Measurements from ENCODE around the gene AFG1L. TPM values are rescaled to one million over a fixed set of nuclear protein-coding genes. Genes with fewer than 3 reads are reported as not detected.
"Not testable (repeated sequence)": the region's sequence is repeated elsewhere in the genome, so short reads cannot be mapped to it uniquely, and the experiment has no call there.

Gene AFG1L
- total RNA-seq, 2 donors from 2014 or later, result 4.6 to 5.0 TPM

- not testable (repeated sequence) for DNase-seq (ENCODE audit: low spot score); H3K27me3 Mint-ChIP-seq; H3K36me3 Mint-ChIP-seq; H3K4me3 Mint-ChIP-seq; ATAC-seq; H3K27ac Mint-ChIP-seq; H3K9me3 Mint-ChIP-seq
- peaks cover 8 to 17% of the 10 kb centered on the region in 2 donors for H3K4me1 Mint-ChIP-seq (ENCODE audit: low read depth in 2 of 2)
Observed at GRCh38 chr6:108449717-108450116, 154.9 kb downstream of the AFG1L start.

- Mint-ChIP-seq H3K36me3 (no peaks in the 10 kb centered on the region), H3K27ac (no peak overlapping the region), H3K27me3 (no peaks in the 10 kb centered on the region), H3K4me3 (no peak overlapping the region), H3K4me1 (ENCODE audit: low read depth in 2 of 2) (peaks cover 8% of the 10 kb centered on the region in 2 donors), H3K9me3 (no peaks in the 10 kb centered on the region)
- ATAC-seq (no peak), DNase-seq (ENCODE audit: low spot score) (no peak)
Observed at GRCh38 chr6:108451816-108452215, 157.0 kb downstream of the AFG1L start.

- Mint-ChIP-seq H3K4me3 (no peak overlapping the region), H3K27ac (no peak overlapping the region), H3K9me3 (no peaks in the 10 kb centered on the region), H3K36me3 (no peaks in the 10 kb centered on the region), H3K4me1 (ENCODE audit: low read depth in 2 of 2) (peaks cover 8% of the 10 kb centered on the region in 2 donors), H3K27me3 (peaks cover 0 to 3% of the 10 kb centered on the region in 2 donors)
- DNase-seq (ENCODE audit: low spot score), result no peak
- ATAC-seq, result no peak
Observed at GRCh38 chr6:108452711-108453195, 157.9 kb downstream of the AFG1L start.

DNA sequence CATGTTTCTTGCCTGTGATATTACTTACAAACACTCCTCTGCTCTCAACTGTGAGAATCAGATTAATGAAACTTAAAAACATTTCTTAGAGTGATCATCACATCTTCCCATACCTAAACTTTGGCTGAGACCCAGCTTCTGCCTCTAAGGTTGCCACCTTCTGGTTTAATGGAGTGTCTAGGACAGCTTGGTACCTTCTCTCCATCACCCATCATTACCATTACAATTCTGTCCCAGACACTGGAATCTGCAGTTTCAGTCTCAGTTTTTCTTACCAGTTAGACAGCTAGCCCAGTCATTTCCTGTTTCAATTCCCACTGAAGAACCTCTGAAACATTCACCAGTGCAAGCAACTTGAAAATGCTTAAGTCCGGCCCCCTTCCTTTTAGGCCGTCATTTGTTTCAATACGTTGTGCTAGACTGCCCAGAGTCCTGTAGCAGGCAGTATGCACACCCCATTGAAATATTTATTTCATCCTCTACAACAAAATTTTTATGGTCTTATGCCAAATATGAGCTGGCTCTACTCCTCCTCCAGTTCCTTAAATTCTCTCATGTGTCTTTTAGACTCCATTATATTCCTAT lies 158.8 kb downstream of the AFG1L start:
- no peak for DNase-seq (ENCODE audit: low spot score)
- Mint-ChIP-seq H3K4me1 (ENCODE audit: low read depth in 2 of 2) (peaks cover 8% of the 10 kb centered on the region in 2 donors), H3K9me3 (no peaks in the 10 kb centered on the region), H3K27ac (peak overlapping the region in 1 of 2 donors; percentile 3), H3K27me3 (peaks cover 0 to 11% of the 10 kb centered on the region in 2 donors), H3K36me3 (no peaks in the 10 kb centered on the region), H3K4me3 (no peak overlapping the region)
- ATAC-seq, result peak in 1 of 2 donors; percentile 65

- H3K4me3 Mint-ChIP-seq, result no peak overlapping the region
- no peak overlapping the region for H3K27ac Mint-ChIP-seq
- H3K36me3 Mint-ChIP-seq, result no peaks in the 10 kb centered on the region
- ATAC-seq (no peak), DNase-seq (ENCODE audit: low spot score) (no peak)
- H3K4me1 Mint-ChIP-seq (ENCODE audit: low read depth in 2 of 2), result peaks cover 8% of the 10 kb centered on the region in 2 donors
- H3K9me3 Mint-ChIP-seq, result no peaks in the 10 kb centered on the region
- H3K27me3 Mint-ChIP-seq, result peaks cover 2 to 13% of the 10 kb centered on the region in 2 donors
Observed at GRCh38 chr6:108454356-108454755, 159.5 kb downstream of the AFG1L start.

DNA sequence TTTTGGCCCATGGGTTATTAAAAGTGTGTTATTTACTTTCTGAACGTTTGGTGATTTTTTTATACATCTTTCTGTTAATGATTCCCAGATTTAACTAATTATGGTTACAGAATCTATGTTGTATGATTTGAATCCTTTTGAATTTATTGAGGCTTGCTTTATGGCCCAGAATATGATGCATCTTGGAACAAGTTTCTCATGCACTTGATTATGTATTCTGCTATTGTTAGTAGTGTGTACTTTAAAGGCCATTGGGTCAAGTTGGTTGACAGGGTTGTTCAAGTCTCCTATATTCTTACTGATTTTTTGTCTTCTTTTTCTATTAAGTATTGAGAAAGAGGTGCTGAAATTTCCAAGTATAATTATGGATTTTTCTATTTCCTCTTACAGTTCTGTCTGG lies 160.8 kb downstream of the AFG1L start:
- Mint-ChIP-seq H3K4me3 (no peak overlapping the region), H3K9me3 (no peaks in the 10 kb centered on the region), H3K36me3 (no peaks in the 10 kb centered on the region), H3K4me1 (ENCODE audit: low read depth in 2 of 2) (peaks cover 8% of the 10 kb centered on the region in 2 donors), H3K27me3 (peaks cover 2 to 13% of the 10 kb centered on the region in 2 donors), H3K27ac (no peak overlapping the region)
- DNase-seq (ENCODE audit: low spot score) (no peak), ATAC-seq (no peak)

GRCh38 chr6:108463784-108464183 lies 168.9 kb downstream of the AFG1L start:
- no peaks in the 10 kb centered on the region for H3K36me3 Mint-ChIP-seq
- H3K27ac Mint-ChIP-seq, result no peak overlapping the region
- H3K27me3 Mint-ChIP-seq, result peaks cover 1 to 2% of the 10 kb centered on the region in 2 donors
- H3K4me3 Mint-ChIP-seq, result no peak overlapping the region
- no peak for DNase-seq (ENCODE audit: low spot score)
- no peak for ATAC-seq
- H3K4me1 Mint-ChIP-seq (ENCODE audit: low read depth in 2 of 2), result no peaks in the 10 kb centered on the region
- H3K9me3 Mint-ChIP-seq, result no peaks in the 10 kb centered on the region

- Mint-ChIP-seq H3K4me3 (no peak overlapping the region), H3K36me3 (no peaks in the 10 kb centered on the region), H3K27me3 (peaks cover 0 to 3% of the 10 kb centered on the region in 2 donors), H3K27ac (no peak overlapping the region), H3K4me1 (ENCODE audit: low read depth in 2 of 2) (no peaks in the 10 kb centered on the region), H3K9me3 (no peaks in the 10 kb centered on the region)
- DNase-seq (ENCODE audit: low spot score) (no peak), ATAC-seq (no peak)
Observed at GRCh38 chr6:108464418-108465097, 169.7 kb downstream of the AFG1L start.

GRCh38 chr6:108465098-108465495 lies 170.2 kb downstream of the AFG1L start:
- Mint-ChIP-seq H3K27me3 (peaks cover 0 to 5% of the 10 kb centered on the region in 2 donors), H3K4me1 (ENCODE audit: low read depth in 2 of 2) (no peaks in the 10 kb centered on the region), H3K9me3 (no peaks in the 10 kb centered on the region), H3K4me3 (no peak overlapping the region), H3K27ac (no peak overlapping the region), H3K36me3 (no peaks in the 10 kb centered on the region)
- no peak for DNase-seq (ENCODE audit: low spot score)
- no peak for ATAC-seq

- H3K4me3 Mint-ChIP-seq, result no peak overlapping the region
- no peaks in the 10 kb centered on the region for H3K4me1 Mint-ChIP-seq (ENCODE audit: low read depth in 2 of 2)
- H3K27me3 Mint-ChIP-seq, result peaks cover 0 to 5% of the 10 kb centered on the region in 2 donors
- DNase-seq (ENCODE audit: low spot score) (no peak), ATAC-seq (no peak)
- H3K36me3 Mint-ChIP-seq, result no peaks in the 10 kb centered on the region
- no peak overlapping the region for H3K27ac Mint-ChIP-seq
- H3K9me3 Mint-ChIP-seq, result no peaks in the 10 kb centered on the region
Observed at GRCh38 chr6:108468346-108468745, 173.5 kb downstream of the AFG1L start.

GRCh38 chr6:108469316-108469715 lies 174.5 kb downstream of the AFG1L start:
- Mint-ChIP-seq H3K27me3 (peaks cover 0 to 7% of the 10 kb centered on the region in 2 donors), H3K4me1 (ENCODE audit: low read depth in 2 of 2) (peaks cover 0 to 2% of the 10 kb centered on the region in 2 donors), H3K9me3 (no peaks in the 10 kb centered on the region), H3K4me3 (no peak overlapping the region), H3K27ac (no peak overlapping the region), H3K36me3 (no peaks in the 10 kb centered on the region)
- ATAC-seq, result no peak
- DNase-seq (ENCODE audit: low spot score), result no peak

DNA sequence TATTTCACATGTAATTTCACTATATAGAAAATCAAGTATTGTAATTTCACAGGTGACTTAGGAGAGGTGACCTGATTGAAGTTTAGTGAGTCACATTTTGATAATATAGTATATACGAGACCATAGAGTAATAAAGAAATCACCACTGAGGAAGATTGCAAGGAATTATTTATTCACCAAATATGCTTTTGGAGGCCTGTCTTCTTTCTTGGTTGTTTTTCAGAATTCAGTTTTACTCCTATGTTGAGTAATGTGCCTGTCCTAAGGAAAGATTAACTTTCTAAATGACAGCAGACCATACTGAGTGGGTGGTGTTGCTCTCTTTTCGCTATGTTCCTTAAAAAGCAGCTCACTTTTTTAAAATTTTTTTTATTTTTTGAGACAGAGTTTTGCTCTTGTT lies 178.3 kb downstream of the AFG1L start:
- ATAC-seq (no peak), DNase-seq (ENCODE audit: low spot score) (no peak)
- Mint-ChIP-seq H3K36me3 (no peaks in the 10 kb centered on the region), H3K27ac (no peak overlapping the region), H3K27me3 (peaks cover 0 to 7% of the 10 kb centered on the region in 2 donors), H3K4me3 (no peak overlapping the region), H3K9me3 (no peaks in the 10 kb centered on the region), H3K4me1 (ENCODE audit: low read depth in 2 of 2) (peaks cover 0 to 2% of the 10 kb centered on the region in 2 donors)

DNA sequence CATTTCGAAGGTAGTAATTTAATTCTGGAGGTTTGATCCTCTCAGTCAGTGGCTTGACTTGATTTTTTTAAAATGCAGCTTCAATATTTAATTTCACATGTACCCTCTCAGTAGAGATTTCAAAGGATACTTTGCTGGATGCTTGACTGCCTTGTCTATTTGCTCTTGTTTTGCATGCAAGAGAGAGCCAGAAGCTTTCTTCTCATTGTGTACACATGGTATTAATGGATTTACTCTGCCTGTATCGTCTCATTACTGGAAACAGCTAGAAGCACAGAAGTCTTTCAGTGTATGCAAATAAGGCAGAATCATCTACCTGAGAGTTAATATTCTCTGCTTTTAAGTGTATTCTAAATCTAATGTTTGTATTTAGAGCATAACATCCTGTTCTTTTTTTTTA lies 181.5 kb downstream of the AFG1L start:
- Mint-ChIP-seq H3K27ac (no peak overlapping the region), H3K27me3 (peaks cover 0 to 2% of the 10 kb centered on the region in 2 donors), H3K4me1 (ENCODE audit: low read depth in 2 of 2) (peaks cover 0 to 2% of the 10 kb centered on the region in 2 donors), H3K36me3 (no peaks in the 10 kb centered on the region), H3K4me3 (no peak overlapping the region), H3K9me3 (no peaks in the 10 kb centered on the region)
- DNase-seq (ENCODE audit: low spot score), result no peak
- ATAC-seq, result no peak

DNA sequence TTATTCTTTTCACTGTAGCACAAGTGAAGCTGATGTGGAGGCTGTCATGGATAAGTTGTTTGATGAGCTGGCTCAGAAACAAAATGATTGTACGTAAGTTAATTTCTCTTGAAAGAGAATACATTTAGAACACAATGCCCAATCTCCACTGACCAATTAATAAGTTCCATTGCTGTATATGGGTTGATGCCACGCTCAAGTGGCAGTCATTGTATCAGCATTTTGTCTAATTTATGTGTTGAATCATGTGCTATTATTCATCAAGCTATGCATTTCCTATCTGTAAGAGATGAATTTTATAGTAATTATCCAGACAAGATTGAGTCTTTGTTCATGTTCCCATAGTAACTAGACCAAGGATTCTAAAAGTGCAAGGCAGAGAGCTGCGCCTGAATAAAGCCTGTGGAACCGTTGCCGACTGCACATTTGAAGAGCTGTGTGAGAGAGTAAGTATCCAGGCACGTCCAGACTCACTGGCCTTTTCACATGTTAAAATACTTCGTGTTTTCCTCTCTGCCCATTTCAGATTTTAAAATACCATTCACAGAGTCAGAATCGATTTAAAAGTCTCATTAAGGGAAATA lies 182.1 kb downstream of the AFG1L start:
- H3K9me3 Mint-ChIP-seq, result no peaks in the 10 kb centered on the region
- ATAC-seq, result no peak

More for the DNA sequence above, 182.1 kb downstream of the AFG1L start:
- Mint-ChIP-seq H3K36me3 (no peaks in the 10 kb centered on the region), H3K4me3 (no peak overlapping the region), H3K27ac (no peak overlapping the region), H3K27me3 (peaks cover 0 to 2% of the 10 kb centered on the region in 2 donors), H3K4me1 (ENCODE audit: low read depth in 2 of 2) (peaks cover 0 to 2% of the 10 kb centered on the region in 2 donors)
- no peak for DNase-seq (ENCODE audit: low spot score)
